Amygdala (tissue), 56 donors: ENCODE results near the gene SLC2A5.

Source experiments
- DNase-seq, 56 donors: peaks; one replicate each; lab custom pipeline; 2025; lab: John Stamatoyannopoulos, UW

SLC2A5 gene, protein sequence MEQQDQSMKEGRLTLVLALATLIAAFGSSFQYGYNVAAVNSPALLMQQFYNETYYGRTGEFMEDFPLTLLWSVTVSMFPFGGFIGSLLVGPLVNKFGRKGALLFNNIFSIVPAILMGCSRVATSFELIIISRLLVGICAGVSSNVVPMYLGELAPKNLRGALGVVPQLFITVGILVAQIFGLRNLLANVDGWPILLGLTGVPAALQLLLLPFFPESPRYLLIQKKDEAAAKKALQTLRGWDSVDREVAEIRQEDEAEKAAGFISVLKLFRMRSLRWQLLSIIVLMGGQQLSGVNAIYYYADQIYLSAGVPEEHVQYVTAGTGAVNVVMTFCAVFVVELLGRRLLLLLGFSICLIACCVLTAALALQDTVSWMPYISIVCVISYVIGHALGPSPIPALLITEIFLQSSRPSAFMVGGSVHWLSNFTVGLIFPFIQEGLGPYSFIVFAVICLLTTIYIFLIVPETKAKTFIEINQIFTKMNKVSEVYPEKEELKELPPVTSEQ

DNA sequence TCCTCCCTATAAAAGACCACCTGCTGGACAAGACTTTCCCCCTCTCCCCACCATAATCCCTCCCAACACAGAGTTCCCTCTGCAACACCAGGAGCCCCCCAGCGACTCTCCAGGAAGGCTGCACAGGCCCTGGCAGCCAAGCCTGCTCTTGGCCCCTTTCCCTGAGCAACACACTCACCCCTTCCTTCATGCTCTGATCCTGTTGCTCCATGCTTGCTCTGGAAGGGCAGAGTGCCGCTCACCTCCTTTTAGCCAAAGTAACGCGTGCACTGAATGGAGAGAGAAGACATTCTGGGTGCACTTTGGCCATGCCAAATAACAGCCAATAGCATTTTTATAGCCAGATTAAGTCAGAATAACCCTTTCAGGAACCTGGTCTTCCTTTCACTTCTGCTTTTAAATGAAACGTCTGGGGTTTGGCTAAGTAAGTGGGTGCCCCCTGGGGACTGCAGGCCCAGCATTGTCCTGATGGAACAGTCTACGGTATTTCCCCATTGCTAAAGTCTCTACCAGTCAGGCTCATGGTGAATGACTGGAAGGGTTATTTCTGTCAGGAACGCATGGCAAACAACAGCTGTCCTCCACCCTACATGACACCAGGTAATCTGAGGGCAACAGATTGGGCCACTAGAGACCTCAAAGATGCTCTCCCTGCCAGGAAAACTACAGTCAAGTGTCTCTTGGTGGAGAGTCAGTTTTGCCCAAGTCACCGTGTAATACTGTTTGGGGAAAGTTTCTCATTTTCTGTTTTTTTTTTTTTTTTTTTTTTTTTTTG is at the start of gene SLC2A5:
Gene SLC2A5, minus strand, starts transcription at position 310 of the 775 bp plus-strand sequence. Its CDS starts 99 bp downstream, at position 211.
- DNase-seq: peak in 20 of 56 donors; percentile 13 to 62 (median 35)

DNA sequence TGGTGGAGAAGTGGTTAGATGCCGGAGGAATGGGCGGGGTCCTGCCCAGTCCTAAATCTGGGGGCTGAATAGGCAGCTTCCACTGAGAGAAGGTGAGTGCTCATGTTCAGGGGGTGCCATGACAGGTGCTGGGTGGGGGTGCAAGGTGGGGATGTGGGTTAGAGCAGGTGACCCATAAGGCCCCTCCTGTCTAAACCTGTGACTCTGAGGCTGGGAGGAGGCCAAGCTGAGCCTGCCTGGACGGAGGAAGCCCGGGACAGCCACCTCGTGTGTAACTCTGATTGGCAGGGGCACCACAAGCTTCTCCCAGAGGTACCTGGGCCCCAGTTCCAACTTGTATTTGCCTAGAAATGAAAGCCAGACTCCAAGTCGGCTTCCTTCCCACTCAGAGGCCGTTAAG is 48.8 kb upstream of the SLC2A5 start:
- DNase-seq: no peak

DNA sequence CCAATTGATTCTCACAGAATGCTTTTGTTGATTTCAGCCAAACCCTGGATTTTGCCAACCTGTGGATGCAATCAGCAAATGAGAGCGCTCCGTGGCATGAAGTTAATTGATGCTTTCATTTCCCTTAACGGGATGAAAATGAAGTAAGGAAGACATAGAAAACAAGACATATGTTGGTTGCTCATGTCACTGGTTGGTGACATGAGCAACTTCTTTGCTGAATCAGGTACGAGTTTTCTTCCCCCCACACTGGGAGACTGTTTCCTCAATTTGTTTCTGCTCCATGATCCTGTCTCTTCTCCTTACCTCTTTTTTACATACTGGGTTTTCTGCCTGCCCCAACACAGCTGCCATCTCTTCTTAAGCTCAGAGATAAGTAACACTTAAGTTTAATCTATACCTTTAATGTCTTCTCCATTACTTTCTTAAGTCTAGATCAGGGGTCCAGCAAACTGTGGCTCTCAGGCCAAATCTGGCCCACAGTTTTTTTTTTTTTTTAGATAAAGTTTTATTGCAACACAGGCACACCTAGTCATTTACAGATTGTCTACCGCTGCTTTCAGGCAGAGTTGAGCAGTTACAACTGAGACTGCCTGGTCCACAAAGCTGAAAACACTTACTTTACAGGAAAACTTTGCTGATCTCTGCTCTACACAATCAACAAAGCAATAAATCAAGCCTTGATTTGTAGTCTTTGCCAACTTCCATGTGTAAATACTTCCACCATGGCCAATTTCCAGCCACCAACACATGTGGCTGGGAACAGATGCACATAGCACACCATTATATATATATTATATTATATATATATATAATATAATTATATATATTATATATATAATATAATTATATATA is 46.1 kb upstream of the SLC2A5 start:
- no peak for DNase-seq

DNA sequence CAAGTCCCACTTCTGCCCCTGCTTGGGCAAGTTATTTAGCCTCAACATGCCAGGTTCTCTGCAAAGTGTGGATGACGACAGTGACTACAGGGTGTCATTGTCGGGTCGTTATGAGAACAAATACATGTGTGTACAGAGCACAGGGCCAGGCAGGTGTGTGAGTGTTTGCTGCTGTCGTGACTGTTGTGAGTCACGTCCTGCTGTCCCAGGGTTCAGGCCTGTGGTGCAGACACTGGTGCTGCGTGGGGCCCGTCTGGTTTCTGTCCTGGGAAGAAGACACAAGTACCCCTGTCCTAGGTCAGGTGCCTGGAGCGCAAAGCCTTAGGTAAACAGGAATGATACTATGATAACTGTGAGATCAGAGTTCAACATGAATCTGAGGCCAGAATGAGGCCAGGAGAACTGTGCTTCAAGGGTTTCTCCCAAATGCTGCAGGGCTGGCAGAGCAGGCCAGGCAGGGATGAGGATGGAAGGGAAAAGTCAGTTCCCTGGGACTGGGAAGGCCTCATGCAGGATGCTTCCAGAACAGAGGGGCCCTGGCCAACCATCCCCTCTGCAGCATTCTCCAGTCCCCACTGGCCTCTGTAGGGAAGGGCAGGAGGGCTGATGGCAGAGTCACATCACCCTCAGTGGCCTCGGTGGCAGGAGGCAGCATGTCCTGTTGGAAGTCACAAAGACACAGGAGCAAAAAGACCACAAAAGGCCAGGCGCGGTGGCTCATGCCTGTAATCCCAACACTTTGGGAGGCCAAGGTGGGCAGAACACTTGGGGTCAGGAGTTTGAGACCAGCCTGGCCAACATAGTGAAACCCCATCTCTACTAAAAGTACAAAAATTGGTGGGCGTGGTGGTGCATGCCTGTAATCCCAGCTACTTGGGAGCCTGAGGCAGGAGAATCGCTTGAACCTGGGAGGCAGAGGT is 43.8 kb upstream of the SLC2A5 start:
- no peak for DNase-seq

DNA sequence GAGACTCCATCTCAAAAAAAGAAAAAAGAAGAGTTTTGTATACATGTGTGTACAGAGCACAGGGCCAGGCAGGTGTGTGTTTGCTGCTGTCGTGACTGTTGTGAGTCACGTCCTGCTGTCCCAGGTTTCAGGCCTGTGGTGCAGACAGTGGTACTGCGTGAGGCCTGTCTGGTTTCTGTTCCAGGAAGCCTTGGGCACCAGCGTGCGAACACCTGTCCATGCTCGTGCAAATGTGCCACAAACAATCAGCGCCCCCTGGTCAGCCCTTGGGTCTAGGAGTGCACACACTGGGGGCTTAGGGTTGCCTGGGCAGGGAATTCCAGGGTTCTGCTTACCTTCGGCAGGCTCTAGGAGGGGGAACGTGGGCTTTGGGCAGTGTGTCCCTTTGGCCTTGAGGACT is 42.5 kb upstream of the SLC2A5 start:
- no peak for DNase-seq

DNA sequence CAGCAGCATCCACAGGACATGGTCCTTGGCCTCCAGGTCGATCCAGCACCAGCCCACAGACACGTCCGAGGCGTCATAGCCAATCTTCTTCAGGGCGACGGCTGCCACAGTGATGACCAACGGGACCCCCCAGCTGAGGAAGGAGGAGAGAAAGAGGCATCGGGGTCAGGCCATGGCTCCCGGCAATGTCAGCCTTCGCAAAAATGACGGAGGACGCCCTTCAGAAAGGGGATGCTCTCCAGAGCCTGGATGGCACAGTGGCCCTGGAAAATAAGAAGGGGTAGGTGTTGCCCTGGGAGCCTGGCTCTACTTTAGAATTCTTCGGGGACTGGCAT is 41.9 kb upstream of the SLC2A5 start:
- no peak for DNase-seq

DNA sequence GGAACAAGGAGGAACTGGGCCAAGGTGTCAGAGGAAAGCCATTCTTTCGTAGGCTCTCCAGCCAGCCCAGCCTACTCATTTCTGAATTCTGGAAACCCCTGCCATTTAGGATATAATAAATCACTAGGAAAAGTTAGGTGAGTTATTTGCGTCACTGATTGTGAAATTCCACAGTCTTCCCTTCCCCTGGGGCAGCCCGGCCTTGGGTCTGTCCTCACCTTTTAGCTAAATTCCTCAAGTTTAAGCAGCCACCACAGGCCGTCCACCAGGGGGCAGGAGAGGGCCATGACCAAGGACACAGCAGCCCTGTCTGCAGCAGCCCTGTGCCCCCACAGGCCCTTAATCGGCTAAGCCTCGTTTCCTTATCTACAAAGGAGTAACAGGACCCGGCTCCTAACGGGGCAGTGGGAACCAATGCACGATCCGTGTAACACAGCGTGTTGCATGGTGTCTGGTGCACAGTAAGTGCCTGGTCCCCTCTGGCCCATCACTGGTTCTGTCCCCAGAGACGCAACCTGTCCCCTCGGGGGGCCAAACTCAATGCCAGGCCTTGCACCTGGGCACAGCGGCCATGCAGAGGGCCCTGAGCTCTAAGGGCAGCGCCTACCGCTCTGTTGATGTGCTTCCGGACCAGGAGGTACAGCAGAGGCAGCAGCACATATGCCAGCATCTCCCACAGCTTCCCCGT is 41.4 kb upstream of the SLC2A5 start:
- peak in 55 of 56 donors; percentile 16 to 92 (median 63) for DNase-seq

DNA sequence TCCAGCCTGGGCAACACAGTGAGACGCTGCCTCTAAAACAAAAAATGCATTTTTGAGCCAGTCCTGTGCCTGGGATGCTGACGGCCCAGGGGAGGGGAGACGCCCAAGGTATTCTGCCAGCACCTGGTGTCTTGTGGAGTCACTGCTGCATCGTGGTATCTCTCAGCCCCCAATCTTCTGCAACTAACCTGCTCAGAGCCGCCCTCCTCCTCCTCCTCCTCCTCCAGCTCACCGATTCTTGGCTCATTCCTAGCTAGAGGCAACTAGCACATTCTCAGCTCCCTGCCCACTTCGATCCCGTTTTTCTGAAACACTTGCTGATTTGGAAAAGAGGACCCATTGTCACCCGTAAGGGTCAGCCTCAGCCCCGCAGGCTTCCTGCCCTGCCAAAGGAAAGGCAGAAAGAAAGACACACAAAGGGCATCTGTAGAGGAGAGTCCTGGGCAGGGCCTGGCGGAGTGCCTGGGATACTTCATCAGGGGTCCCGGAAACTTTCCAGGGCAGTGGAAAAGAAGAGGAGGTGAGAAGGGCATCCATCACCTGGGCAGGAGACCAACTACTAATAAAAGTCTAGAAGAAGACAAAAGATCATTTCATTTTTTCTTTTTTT is 38.7 kb upstream of the SLC2A5 start:
- DNase-seq: no peak

DNA sequence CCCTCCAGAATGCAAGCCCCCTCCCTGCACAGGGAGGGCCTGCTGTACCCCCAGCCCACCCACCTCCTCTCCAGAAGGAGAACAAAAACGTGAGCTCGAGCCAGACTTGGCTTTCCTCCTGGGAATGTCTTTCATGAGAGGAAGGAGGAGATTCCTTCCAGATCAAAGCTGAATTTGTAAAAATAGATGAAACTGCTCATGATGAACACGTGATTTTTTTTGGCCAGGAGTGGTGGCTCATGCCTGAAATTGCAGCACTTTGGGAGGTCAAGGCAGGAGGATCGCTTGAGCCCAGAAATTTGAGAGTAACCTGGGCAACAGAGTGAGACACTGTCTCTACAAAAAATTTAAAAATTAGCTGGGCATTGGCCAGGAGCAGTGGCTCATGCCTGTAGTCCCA is 37.7 kb upstream of the SLC2A5 start:
- DNase-seq: no peak

DNA sequence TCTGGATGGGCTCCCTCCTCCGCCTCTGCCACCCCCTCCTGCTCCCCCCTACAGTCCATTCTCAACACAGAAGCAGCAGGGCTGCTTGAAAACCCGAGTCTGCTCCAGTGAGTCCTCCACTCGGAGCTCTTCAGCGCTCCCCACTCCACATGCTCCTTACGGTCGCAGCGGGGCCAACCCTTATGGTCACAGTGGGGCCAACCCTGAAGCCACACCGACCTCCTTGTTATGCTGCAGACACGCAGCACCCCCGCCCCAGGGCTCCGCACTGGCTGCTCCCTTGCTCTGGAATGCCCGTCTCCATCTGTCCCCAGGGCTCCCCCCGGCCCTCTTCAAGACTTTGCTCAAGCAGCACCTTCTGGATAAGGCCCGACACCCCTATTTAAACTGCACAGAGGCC is 36.9 kb upstream of the SLC2A5 start:
- DNase-seq: no peak

DNA sequence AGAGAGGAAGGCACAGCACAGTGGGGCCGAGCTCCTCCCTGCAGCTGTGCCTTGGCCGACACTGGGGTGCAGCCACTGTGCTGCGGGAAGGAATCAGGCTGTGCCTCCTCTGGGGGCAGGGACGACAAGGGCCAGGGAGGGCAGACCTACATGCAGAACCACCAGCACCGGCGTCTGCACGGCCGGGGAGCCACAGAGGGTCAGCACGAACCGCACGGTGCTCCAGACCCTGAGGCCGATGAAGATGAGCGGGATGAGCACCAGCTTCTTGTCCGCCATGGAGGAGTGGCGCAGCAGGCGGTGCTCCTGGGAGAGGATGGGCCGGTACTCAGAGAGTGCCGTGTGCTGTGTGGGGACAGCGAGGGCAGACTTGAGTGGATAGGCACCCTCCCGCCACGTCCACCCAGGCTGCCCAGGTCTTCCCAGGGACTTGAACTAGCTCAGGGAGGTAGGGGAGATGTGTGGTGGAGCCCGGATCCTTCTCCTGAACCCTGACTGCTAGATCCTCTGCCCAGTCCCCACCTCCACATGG is 36.0 kb upstream of the SLC2A5 start:
- DNase-seq: no peak

DNA sequence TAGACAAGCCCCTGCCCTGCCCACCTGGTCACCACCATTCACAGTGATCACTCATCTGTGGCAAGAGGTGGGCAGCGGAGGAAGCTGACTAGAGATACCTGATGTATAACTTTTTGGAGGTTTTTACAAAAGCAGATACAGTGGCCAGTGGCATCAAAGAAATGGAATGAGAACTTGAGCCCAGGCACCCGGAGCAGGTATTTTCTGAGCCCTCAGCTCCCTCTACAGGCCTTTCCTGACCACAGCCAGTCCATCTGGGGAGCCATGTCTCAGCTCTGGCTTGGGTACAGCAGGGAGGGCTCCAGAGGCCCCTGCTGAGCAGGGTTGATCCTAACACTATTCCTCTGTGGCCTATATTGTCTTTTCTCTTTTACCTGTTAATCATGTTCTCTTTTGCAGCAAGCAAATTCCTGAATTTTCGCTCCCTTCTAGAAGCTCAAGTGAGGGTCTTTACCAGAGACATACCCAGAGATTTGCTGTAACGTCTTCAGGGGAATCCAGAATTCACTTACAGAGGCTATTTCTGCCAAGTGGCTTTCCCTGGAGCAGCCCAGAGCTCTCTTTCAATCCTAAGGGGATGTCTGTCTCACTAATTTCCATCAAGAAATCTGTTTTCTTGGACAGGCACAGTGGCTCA is 32.2 kb upstream of the SLC2A5 start:
- peak in 21 of 56 donors; percentile 1 to 52 (median 11) for DNase-seq

DNA sequence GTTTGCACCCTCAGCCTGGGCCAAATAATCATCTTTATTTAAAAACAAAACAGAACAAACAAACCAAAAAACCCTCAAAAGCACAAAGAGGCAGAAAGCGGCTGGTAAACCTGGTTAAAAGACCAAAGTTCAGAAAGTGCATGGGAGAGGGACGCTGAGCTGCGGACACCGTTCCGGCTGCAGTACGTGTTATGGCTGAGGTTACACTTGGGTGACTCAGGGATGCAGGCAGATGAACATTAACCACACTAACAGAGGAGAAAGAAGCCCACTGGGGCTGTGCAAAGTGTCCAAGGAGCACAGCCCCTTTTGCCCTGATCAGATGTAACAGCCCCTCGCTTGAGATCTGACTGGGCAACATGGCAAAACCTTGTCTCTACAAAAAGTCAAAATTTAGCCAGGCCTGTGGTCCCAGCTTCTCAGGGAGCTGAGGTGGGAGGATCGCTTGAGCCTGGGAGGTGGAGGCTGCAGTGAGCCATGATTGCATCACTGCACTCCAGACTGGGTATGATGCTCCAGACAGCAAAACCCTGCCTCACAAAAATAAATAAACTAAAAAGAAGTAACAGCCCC is 31.1 kb upstream of the SLC2A5 start:
- no peak for DNase-seq

DNA sequence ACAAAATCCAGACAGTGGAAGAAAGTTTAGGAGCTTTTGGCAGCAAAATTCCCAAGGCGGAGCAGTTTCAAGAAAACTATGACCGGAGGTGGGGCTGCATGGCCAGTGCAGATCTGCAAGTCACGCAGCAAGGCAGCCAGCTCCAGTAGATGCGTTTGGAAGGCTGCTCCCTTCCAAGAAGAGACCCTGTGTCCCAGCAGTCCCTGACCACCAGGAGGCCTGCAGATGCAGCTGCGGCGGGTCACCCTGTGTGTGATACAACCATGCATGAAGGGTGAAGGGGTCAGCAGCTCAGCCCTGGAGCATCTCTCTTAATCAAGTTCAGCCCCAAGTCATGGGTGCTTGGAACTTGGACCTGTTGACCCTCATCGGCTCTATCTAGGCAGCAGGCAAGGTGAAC is 30.1 kb upstream of the SLC2A5 start:
- DNase-seq: no peak

DNA sequence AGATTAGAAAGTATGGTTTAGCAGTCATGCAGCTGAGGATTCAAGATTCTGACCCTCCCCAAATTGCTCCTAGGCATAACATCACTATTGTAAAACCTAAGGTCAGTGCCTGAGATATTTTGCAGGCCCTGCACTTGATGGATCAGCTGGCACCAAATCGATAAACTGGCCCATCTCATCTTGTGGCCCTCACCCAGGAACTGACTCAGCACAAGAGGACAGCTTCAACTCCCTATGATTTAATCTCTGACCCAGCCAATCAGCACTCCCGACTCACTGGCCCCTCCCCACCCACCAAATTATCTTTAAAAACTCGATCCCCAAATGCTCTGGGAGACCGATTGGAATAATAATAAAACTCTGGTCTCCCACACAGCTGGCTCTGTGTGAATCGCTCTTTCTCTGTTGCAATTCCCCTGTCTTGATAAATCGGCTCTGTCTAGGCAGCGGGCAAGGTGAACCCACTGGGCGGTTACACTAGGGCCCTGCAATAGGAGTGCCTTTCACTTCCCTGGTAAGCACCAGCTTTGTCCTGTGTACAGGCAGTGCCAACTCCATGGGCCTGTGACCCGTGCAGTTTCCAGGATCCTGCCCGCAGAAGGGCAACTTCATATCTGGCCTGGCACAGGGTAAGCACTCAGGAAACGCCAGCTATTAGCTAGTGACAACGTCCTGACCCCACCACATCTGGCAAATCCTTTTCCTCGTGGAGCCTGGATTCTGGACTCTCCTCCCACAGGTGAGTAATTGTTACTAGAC is 28.7 kb upstream of the SLC2A5 start:
- no peak for DNase-seq

DNA sequence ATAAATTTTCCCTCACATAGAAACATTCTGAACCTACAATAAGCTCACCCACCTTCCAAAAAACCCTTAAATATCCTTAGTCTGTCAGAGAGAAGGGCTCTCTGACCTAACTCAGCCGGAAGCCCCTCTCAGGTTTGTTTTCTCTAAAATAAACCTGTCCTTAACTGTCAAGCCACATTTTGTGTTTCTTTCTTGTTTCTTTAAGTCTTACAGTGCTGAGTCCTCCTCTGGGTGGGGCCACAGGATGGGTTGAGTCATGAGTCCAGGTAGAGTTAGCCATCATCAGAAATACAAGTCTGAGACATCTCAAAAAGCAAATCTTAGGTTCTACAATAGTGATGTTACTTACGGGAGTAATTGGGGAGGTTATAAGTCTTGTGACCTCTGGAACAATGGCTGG is 26.4 kb upstream of the SLC2A5 start:
- DNase-seq: no peak
